ENCODE results near the gene GPR35.

- TF ChIP-seq ZNF335 (CRISPR knock-in tag; IDR thresholded peaks at IDR 0.05) (no peak), SIX1 (CRISPR knock-in tag; IDR thresholded peaks at IDR 0.05; ENCODE audit: borderline replicate concordance) (no peak), SMC3 (IDR thresholded peaks at IDR 0.05; ENCODE audit: low read length) (no peak), POLR2A (IDR thresholded peaks at IDR 0.05; ENCODE audit: insufficient read depth in 1 of 2, low read depth in 2 of 2, low read length in 2 of 2) (no peak), RFX5 (IDR thresholded peaks at IDR 0.05; ENCODE audit: low read depth, low read length) (no peak), EZH2 (conservative IDR thresholded peaks at IDR 0.05; ENCODE audit: low read depth, low read length) (no peak)
Measured at GRCh38 chr2:240622531-240623235, 2.6 kb upstream of the GPR35 start.
